ENCODE measurements around the gene TBC1D22A. TPM values are rescaled to one million over a fixed set of nuclear protein-coding genes. Genes with fewer than 3 reads are reported as not detected.

Gene TBC1D22A
- total and polyA plus RNA-seq, 8 donors = 14.4 to 33.5 (median 15.7) TPM

GRCh38 chr22:46965555-46966494 is 203.4 kb downstream of the TBC1D22A start:
- H3K36me3 ChIP-seq = no peaks in the 10 kb centered on the region
- no peak for DNase-seq
- H3K9me3 ChIP-seq = no peaks in the 10 kb centered on the region
- no peak for ATAC-seq
- TF ChIP-seq CTCF (IDR thresholded peaks at IDR 0.05) = no peak
- H3K4me3 ChIP-seq = no peak overlapping the region
- intact Hi-C loops (cut with DNase I) = no loop called here
- peaks cover 0 to 3% of the 10 kb centered on the region in 2 donors for H3K4me1 ChIP-seq
- H3K27me3 ChIP-seq = no peaks in the 10 kb centered on the region
- no peak overlapping the region for H3K27ac ChIP-seq

- H3K4me3 ChIP-seq = no peak overlapping the region
- H3K9me3 ChIP-seq = no peaks in the 10 kb centered on the region
- H3K27me3 ChIP-seq = no peaks in the 10 kb centered on the region
- H3K36me3 ChIP-seq = no peaks in the 10 kb centered on the region
- intact Hi-C loops (cut with DNase I) = no loop called here
- DNase-seq (no peak), ATAC-seq (no peak)
- no peak overlapping the region for H3K27ac ChIP-seq
- no peak for TF ChIP-seq CTCF (IDR thresholded peaks at IDR 0.05)
- peaks cover under 1 to 5% of the 10 kb centered on the region in 2 donors for H3K4me1 ChIP-seq
These were observed 204.0 kb downstream of the TBC1D22A start for GRCh38 chr22:46966495-46966845.

GRCh38 chr22:46966846-46967245 is 204.4 kb downstream of the TBC1D22A start:
- H3K4me1 ChIP-seq = peaks cover 4 to 8% of the 10 kb centered on the region in 2 donors
- H3K27me3 ChIP-seq = no peaks in the 10 kb centered on the region
- ATAC-seq (no peak), DNase-seq (no peak)
- intact Hi-C loops (cut with DNase I) = no loop called here
- no peak overlapping the region for H3K4me3 ChIP-seq
- H3K9me3 ChIP-seq = no peaks in the 10 kb centered on the region
- no peaks in the 10 kb centered on the region for H3K36me3 ChIP-seq
- TF ChIP-seq CTCF (IDR thresholded peaks at IDR 0.05) = no peak
- no peak overlapping the region for H3K27ac ChIP-seq

GRCh38 chr22:46967445-46968358 is 205.3 kb downstream of the TBC1D22A start:
- no peaks in the 10 kb centered on the region for H3K27me3 ChIP-seq
- no peak overlapping the region for H3K4me3 ChIP-seq
- ATAC-seq = no peak
- H3K27ac ChIP-seq = no peak overlapping the region
- H3K4me1 ChIP-seq = peaks cover 5 to 13% of the 10 kb centered on the region in 2 donors
- DNase-seq = no peak
- no peaks in the 10 kb centered on the region for H3K9me3 ChIP-seq
- no peak for TF ChIP-seq CTCF (IDR thresholded peaks at IDR 0.05)
- H3K36me3 ChIP-seq = no peaks in the 10 kb centered on the region
- intact Hi-C loops (cut with DNase I) = no loop called here

GRCh38 chr22:46968359-46968740 is 205.9 kb downstream of the TBC1D22A start:
- H3K27ac ChIP-seq = no peak overlapping the region
- DNase-seq (no peak), ATAC-seq (no peak)
- no peaks in the 10 kb centered on the region for H3K9me3 ChIP-seq
- no peaks in the 10 kb centered on the region for H3K36me3 ChIP-seq
- H3K4me1 ChIP-seq = peaks cover 5 to 13% of the 10 kb centered on the region in 2 donors
- intact Hi-C loops (cut with DNase I) = no loop called here
- TF ChIP-seq CTCF (IDR thresholded peaks at IDR 0.05) = no peak
- no peak overlapping the region for H3K4me3 ChIP-seq
- H3K27me3 ChIP-seq = no peaks in the 10 kb centered on the region

Data from left lung (tissue), 10 donors.